Activated CD4-positive, CD25-positive, alpha-beta regulatory T cell treated with anti-CD3 and anti-CD28 coated beads, Interleukin-2, amount 50 U/mL, for 72 hours (primary cell): ENCODE measurements around the gene TRIM7.
"Not testable (repeated sequence)": the region's sequence is repeated elsewhere in the genome, so short reads cannot be mapped to it uniquely, and the experiment has no call there.

Experiments used
- DNase-seq: peaks from one replicate; pipeline ENCODE4 v3.0.0; 2021

Gene TRIM7

DNA sequence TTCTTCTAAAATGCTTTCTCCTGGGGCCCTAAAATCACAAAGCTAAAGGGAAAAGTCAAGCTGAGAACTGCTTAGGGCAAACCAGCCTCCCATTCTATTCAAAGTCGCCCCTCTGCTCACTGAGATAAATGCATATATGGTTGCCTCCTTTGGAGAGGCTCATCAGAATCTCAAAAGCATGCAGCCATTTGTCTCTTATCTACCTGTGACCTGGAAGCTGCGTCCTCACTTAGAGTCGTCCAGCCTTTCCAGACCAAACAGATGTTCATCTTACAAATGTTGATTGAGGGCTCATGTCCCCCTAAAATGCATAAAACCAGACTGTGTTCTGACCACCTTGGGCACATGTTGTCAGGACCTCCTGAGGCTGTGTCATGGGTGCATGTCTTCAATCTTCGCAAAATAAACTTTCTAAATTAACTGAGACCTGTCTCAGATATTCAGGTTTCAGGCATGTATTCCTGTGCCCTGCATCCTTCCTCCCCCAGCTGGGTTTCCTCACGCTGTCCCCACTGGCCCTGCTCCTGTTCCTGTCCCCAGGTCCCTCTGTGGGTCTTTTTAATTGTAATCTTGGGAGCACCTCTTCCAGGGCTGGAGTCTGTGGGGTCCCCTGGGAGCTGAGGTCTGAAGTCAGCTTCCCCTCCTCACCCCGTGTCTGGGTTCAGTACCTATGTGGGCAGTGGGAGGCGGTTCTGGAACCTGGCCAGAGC is 57.9 kb downstream of the TRIM7 start, which contains the start of gene OR2V2:
OR2V2 (plus strand) TSS at position 660 of the 710 bp plus-strand sequence. CDS start 7,357 bp downstream, outside the sequence.
- DNase-seq, result not testable (repeated sequence)

DNA sequence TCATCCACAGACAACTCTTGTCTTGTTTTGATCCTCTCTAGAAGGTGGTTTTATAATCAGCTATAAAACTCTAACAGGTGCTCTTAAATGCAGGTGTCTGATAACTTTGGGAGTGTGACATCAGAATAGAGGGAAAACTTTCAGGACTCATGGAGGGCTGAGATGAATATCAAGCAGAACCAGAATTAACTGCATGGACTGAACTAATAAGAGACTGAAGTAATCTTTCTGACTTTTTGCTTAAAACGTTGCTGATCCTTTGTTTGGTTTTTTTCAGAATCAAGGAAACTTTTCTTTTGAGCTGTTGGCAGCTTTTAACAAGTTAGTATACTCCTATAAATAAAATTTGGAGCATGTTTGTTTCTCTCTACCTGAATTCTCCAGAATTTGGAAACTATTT is 59.9 kb downstream of the TRIM7 start:
- DNase-seq, result no peak
